Superior temporal gyrus (tissue), 1 donor: ENCODE measurements around the gene CCDC13.
"Not testable (repeated sequence)": the region's sequence is repeated elsewhere in the genome, so short reads cannot be mapped to it uniquely, and the experiment has no call there.

ENCODE experiments used
- DNase-seq: peaks from one replicate; pipeline ENCODE4 v3.0.0-alpha.2; 2016; ENCODE audit errors: extremely low spot score

The CCDC13 gene, protein sequence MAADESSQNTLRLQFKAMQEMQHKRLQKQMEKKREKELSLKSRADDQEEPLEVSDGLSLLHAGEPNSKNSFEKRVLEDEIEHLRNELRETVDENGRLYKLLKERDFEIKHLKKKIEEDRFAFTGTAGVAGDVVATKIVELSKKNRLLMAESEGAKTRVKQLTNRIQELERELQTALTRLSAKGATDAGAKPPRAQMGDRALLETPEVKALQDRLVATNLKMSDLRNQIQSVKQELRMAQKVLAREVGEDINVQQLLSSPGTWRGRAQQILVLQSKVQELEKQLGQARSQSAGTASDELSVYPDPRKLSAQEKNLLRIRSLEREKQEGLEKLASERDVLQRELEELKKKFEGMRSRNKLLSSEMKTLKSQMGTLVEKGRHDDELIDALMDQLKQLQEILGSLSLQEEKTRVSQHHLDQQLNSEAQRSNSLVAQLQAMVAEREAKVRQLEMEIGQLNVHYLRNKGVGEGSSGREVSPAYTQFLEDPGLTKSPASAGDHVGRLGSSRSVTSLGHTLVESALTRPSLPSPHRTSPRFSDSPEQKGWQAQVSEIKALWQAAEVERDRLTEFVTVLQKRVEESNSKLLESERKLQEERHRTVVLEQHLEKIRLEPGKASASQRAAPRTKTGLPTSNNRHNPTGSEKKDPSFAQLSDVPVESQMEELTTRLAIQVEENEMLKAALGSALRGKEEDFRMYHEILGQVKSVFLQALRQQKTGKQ

DNA sequence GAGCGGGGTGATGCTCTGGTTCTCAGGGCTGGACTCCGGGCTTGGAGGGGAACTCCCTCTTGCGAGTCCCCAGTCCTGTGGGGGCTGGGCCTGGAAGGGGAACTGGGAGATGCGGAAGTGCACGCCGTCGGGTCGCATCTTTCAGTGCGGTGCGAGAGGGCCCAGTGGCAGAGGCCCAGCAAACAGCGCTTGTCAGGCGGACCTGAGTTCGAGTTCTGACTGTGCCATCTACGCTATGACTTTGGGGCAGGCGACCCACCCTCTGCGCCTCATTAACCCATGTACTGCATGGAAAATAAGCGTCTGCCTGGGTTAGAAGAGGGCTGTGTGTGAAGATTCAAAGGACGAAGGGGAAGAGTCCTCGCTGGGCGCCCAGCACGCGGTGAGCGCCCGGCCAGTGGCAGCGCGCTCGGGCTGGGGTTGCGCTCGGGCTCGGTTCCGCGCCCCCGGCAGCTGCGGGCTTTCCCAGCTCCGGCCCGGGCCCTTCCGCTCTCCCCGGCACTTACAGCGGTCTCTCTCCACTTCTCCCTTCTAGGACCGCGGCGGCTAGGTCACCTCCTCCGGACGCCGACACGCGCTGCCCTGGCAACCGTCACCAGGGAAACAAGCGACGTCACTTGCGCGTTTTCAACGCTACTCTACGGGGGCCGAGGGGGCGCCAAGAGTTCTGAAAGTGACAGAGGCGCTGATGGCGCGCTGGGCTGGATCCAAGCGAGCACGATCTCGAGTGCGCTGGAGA lies at the start of gene CCDC13:
Gene CCDC13, minus strand, starts transcription at position 584 of the 739 bp plus-strand sequence. CDS start 14,908 bp downstream, outside the sequence.
- DNase-seq, result peak; percentile 93

DNA sequence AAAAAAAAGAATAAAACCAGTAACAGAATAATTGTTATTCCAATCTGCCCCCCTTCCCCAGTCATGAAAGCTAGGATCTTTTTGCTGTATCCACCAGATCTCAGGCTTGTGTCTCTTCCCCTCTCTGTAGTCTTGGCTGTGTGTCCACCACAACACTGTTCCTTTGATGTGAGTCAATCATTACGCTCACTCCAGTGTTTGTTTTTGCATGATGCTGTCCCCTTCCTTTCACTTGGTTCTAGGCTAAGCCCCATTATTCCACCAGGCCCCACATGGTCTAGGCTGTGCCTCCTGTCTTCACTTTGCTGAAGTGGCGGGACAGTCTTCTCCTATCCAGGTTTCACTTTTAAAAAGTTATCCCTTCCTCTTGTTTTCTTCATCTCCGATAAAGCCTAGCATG lies 49.8 kb upstream of the CCDC13 start:
- DNase-seq, result no peak

DNA sequence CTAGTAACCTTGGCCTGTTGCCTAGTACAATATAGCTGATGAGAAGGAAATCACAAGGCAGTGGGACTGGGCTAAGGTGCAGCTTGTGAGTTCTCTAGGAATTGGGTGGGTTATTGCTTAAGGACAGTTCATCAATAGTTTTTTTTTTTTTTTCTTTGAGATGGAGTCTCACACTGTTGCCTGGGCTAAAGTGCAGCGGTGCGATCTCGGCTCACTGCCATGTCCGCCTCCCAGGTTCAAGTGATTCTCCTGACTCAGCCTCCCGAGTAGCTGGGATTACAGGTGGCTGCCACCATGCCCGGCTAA lies 47.6 kb upstream of the CCDC13 start:
- no peak for DNase-seq

DNA sequence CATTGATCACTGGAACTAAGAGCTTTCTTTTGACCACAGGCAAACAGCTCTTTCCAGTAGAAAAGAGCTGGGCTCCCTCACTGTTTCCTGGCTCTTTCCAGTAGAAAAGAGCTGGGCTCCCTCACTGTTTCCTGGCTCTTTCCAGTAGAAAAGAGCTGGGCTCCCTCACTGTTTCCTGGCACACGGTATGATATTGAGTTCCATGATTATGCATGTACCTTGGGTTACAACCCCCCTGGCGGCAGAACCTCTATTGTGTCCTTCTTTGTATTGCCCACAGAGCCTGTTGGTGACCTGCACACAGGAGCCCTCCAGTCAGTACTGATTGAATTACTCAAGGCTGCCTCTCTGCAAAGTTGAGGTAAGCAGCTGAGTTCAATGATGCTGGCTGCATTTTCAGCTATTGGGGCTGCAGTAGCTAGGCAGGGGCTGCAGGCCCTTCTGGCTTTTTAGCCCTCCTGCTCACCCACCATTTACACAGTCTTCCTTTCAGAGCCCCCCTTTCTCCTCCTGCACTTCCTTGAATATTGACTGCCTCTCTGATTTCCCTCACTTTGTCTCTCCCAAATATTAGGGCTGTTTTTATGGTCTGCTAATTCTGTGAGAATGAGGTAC lies 46.4 kb upstream of the CCDC13 start:
- no peak for DNase-seq

DNA sequence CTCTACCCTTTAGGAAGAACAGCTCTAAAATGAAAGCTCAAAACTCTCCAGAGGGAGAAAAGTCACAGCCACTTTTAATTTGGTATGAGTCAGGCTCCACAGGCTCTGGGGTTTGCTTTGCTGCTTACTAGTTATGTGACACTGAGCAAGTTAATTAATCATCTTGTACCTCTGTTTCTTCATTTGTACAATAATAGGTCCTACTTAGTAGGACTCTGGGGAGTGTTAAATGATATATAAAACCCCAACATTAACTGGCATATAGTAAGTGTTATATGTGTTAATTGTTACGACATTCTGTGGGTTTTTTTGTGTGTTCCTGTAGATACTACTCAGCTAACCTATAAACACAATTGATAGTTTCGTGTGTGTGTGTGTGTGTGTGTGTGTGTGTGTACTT lies 42.8 kb upstream of the CCDC13 start:
- no peak for DNase-seq

DNA sequence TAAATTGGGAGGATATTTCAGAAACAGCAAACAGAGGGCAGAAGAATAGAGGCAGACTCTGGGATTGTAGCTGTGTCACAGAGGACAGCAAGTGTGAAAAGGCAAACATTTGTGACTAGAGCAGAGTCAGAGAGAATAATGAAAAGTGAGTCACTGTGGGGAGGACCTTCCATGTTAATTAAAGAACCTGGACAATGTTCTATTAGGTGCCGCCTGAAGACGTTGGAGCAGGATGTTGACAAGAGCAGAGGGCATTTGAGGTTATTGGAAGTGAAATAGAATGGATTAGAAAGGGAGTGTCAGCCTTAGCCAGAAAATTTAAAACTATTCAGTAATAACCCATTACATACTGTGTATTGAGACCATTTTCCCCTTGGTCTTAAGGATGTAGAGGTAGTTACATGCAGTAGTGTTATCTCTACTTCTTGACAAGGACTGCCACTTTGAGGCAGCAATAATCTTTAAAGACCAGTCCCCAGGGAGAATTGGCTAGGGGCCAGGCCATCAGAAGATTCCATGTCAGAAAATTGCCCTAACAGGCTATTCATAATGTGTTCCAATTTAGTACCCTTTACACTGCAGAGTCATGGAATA lies 42.0 kb upstream of the CCDC13 start:
- DNase-seq, result no peak

DNA sequence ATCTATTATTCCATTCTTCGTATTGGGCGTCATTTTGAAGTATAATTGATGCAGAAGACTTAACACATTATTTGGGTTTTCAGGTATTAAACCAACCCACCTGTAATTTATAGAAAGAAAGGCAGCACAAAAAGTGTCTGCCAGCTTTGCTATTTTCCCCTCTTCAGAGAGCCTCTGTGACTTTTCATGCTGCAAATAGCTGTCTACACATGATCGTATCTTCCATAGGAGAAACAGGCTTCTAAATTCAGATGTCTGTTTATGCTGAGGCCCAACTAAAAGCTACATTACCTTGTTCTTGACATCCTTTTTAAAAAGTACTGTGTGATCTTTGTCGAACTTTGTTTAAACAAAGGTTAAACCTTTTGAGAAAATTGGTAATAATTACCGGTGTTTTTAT lies 41.2 kb upstream of the CCDC13 start:
- DNase-seq, result no peak

DNA sequence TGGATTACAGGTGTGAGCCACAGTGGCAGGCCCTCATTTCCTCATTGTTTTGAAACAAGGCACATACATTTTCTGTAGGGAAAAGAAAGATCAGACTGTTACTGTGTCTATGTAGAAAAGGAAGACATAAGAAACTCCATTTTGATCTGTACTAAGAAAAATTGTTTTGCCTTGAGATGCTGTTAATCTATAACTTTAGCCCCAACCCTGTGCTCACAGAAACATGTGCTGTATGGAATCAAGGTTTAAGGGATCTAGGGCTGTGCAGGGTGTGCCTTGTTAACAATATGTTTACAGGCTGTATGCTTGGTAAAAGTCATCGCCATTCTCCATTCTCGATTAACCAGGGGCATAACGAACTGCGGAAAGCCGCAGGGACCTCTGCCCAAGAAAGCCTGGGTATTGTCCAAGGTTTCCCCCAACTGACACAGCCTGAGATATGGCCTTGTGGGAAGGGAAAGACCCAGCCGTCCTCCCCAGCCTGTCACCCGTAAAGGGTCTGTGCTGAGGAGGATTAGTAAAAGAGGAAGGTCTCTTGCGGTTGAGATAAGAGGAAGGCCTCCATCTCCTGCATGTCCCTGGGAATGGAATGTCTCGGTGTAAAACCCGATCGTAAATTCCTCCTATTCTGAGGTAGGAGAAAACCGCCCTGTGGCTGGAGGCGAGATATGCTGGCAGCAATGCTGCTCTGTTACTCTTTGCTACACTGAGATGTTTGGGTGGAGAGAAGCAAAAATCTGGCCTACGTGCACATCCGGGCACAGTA lies 38.2 kb upstream of the CCDC13 start:
- DNase-seq, result not testable (repeated sequence)

DNA sequence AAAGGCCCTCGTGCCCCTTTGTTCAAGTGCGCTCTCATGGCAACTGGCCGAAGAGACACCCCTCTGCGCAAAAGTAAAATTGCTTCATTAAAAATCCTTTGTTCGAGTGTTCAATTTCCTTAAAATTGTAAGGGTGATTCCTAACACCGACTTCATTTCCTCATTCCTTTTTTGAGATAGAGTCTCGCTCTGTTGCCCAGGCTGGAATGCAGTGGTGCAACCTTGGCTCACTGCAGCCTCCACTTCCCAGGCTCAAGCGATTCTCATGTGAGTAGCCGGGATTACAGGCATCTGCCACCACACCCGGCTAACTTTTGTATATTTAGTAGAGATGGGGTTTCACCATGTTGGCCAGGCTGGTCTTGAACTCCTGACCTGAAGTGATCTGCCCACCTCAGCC lies 37.7 kb upstream of the CCDC13 start:
- DNase-seq, result not testable (repeated sequence)

DNA sequence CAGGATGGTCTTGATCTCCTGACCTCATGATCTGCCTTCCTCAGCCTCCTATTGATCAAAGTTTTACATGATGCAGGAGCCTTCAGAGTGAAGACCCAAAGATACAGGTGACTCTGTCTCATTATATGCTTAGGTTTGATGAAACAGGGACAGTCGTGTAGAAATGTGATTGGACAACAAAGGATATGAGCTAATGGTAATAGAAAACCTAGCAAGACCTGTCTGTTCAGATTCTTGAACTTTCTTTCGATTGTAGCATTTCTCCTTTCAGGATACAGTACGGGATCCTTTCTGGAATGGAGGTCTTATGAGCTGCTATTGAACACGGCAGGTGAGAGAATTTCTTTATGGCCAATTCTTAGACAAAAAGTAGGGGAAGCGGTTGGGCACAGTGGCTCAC lies 36.1 kb upstream of the CCDC13 start, which contains the start of gene ACKR2:
Gene ACKR2, plus strand, starts transcription at position 244 of the 400 bp plus-strand sequence. CDS start 55,058 bp downstream, outside the sequence.
- DNase-seq, result no peak

DNA sequence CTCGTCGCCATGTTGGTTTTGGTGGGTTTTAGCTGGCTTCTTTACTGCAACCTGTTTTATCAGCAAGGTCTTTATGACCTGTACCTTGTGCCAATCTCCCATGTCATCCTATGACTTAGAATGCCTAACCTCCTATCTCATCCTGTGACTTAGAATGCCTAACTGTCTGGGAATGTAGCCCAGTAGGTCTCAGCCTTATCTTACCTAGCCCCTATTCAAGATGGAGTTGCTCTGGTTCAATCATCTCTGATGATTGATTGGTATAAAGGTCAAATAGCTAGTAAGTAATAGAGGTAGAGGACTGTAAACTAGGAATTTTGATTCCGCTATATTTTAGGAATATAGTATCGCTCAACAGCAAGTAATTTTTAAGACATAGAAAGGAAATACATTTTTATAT lies 34.9 kb upstream of the CCDC13 start:
- DNase-seq, result no peak

DNA sequence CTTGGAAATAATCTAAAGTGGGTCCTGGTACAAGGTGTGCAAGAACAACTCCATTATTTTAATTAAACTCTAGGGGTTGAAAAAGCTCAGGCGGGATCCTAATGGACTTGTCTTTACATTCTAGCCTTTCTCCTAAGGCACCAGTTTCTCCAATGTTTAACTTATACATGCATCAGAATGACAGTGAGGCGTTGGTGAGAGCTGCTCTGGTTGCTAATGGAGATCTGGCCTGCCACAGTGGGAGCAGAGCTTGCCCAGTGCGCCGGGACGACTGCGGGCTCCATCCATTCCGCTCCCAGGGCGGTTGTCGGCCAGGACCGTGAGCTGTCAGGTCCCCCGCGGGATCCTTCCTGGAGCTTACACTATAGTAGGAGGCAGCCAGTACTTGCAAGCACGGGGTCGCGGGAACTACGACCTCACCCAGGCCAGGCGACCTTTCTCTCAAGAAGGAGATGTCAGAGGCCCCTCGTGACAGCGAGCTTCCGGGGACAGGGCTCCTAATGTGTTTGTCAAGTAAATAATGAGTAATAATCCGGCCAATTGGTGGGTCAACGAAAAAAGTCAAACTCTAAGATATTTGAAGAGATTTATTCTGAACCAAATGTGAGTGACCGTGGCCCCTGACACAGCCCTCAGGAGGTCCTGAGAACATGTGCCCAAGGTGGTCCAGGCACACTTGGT lies 32.2 kb upstream of the CCDC13 start:
- DNase-seq, result peak; percentile 58

DNA sequence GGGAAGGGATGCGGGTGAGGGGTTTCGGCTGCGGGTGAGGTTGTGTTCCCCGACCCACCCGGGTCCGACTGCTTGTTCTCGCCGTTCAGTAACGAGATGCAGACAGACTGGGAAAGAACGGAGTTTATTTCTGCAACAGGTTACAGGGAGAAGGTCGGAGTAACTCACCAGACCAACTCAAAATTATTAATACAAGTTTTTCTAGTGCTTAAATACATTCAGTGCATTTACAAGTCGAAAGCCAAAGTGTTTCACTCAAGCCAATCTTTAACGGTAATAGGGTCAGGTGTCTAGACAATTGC lies 31.7 kb upstream of the CCDC13 start:
- DNase-seq, result no peak

DNA sequence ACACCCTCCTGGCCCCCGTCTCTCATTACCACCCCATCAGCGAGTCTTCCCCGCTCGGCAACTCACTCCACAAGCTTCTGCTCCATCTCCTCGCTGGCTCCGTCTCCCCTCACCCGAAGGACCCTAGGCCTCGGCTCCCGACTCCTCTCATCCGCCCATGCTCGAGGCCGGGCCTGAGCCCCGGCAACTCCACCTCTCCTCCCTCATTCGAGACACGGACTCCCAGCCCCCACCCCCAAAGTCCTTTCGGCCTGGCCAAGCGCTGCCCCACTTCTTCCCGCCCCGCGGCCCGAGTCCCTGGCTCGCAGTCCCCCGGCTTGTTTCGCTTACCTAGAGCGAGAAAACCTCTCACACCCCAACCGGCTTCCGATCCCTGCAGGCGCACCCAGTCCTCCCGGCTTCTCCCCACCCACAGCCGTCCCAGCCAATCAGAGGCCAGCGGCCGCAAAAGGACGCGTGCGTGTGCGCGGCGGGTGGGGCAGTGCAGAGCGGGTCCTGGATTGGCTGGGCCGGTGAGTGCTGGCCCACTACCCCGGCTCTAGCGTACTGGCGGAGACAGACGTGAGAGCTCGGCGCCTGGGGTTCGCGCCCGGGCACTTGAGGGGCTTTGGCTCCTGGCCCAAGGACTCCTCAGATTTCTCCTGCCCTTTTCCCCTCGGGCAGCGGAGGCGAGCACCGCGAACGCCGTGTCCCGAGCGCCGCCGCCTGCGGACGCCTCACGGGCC lies 31.2 kb upstream of the CCDC13 start, which contains the start of gene HIGD1A:
Gene HIGD1A, minus strand, starts transcription at position 385 of the 725 bp plus-strand sequence. CDS start 10,237 bp downstream, outside the sequence.
- peak; percentile 97 for DNase-seq

DNA sequence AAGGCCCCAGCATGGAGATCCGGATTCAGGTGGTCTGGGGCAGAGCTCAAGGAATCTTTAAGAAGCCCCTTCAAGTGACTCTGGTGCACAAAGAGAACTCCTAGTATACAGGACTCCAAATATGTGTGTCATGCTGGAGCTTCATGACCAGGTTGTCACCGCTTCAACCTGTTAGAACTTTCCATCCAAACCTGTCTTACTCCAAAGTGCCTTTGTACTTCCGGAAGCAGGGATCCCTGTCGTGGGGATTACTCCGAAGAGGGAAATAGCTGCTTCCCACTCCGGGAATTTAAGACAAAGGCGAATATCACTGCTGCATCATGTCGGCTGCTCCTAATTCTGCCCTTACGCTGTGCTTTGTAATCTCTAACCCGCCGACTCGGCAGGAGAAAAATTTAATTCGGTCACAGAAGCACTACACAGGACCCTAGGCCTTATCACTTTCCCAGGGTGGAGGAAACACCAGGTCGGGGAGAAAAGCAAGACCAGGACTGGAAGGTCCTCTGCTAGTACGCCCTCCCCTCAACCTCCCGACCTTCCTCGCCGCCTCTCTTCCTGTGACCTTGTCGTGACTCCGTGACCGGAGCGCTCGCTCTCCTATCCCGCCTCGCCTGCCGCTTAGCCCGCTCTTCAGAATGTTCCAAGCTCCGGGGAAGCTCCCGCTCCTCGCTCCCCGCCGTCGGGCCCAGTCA lies 30.5 kb upstream of the CCDC13 start:
- DNase-seq, result peak; percentile 61

DNA sequence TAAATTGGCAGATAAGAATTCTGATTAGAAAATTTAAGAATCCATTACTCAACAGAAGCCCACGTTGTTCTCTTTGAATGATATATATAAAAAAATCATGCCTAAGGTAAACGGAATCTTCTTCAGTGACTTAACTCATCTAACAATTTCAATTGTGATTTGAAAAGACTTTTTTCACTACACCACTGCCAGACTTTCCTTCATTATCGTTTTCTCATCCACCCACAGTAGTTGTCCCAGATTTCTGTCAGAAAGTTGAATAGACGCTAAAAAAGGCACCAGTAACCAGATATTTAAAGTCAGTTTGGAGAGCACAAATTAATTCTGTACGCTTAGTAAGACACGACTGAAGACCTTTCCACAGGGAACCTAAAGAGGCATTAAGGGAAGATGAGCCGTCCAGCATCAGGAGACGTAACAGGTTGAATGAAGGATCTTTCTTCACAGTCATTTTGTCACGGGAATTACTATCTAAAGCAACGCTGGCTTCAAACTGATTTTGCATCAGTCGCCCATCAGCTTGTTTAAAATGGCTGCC lies 29.9 kb upstream of the CCDC13 start:
- DNase-seq, result peak; percentile 43

DNA sequence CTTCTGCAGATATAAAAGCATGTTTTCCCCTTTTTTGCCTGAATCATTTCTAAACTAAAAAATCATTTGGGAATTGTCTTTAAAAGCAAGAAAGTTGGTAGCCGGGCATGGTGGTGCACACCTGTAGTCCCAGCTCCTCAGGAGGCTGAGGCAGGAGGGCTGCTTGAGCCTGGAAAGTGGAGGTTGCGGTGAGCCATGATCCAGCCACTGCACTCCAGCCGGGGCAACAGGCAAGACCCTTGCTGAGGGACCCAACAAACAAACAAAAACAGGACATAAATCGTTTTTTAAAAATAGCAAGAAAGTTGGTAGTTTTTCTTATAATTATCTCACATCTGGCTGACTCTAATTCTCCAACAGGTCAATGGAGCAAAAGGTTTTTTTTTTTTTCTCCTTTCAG lies 28.7 kb upstream of the CCDC13 start:
- no peak for DNase-seq

DNA sequence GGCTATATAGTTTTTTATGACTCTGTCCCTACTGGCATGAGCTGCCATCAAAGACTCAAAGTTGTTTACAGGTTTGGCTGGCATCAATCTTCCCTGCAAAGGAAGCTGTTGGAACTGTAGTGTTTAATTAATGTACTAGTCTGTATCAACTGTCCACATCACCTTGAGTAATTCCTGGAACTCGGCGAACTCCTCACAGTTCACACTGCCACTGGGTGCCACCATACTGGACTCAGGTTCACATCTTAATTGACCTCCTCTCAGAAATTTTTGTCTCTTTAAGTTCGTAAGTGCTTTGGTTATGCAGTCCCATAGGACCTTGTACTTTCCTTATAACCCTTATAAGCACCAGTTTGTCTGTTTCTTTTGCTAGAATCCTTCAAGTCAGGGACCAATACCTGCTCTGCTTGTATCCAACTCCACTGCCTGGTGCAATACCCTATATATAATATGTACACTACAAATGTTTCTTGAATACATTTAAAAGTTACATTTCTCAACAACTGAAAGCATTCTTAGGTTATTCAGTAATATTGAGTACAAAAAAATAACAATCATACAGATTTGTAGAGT lies 28.1 kb upstream of the CCDC13 start:
- DNase-seq, result no peak
